SHP77 (cell line): ENCODE data around the gene SLC25A48.
A peak's percentile ranks its signal among the peaks of the same experiment; 100 is the strongest.

Experiments
- DNase-seq, 2 experiments: peaks; one replicate each; lab custom pipeline; 2025; lab: John Stamatoyannopoulos, UW

SLC25A48 gene

DNA sequence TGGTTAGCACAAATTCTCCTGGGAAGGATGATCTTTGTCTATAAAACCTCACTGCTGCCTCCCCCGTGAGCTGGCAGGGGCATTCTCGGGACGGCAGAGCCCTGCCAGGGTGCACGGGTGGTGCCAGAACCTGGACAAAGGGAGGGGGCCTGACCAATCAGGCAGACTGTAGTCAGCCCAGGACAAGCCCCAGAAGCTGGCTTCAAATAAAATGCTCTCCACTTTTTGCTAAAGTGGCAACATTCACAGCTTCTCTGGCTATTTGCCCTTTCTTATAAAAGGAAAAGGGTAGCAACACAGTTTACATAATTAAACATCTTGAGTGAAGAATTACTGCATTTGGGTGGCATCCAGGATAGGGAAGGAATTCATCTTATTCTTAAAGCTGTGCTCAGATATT is 46.8 kb downstream of the SLC25A48 start:
- DNase-seq, result no peak

DNA sequence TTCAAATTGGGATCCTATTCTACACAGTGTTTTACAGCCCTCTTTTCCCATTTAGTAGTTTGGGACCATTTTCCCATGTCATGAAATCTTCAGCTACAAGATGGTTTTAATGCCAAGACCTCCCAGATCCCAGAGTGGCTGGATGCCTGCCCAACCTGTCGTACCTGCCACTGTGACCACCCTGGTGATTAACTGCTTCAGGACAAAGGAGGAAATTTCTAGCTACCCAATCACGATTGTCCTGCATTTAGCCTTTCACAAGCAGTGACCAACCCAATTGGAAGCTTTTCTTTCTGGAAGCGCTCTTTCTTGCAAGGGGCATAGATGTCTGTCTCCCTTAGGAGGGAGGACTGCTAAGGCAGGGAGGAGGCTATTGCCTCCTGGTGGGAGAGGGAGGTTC is 47.4 kb downstream of the SLC25A48 start:
- DNase-seq, result no peak

DNA sequence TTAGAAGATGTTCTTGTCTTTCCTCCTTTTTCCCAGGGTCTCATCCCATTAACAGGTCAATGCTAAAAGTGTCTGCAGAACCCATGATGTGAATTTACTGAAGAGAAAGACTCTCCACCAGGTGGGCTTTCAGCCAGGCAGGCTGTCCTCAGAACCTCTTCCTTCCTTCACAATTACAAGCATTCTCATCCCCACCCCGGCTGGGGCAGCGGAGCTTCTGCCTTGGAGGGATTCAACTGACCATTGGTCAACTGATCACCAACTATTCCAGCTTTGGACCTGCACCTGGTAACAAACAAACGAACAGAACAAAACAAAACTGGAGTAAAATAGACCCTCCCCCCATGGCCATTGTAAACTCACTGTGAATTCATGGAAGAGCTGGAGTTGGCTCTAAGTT is 48.6 kb downstream of the SLC25A48 start:
- DNase-seq, result no peak

DNA sequence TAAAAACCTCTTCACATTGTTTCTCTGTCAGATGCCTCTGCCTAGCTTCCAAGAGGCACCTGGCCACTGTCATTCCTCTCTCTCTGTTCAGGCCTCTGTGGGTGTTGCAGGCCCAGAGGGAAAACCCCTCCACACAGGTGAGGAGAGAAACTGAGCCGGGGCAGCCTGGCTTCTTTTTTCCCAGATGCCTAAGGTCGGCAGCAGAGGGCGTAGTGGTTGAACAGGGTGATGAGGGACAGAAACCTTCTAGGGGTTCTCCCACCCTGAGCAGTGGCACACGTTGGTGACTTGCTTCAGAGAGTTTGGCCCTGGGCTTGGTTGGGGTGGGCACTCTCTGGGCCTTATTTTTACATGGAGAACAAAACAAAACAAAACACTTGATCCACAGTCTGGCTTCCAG is 49.0 kb downstream of the SLC25A48 start:
- DNase-seq, result no peak

DNA sequence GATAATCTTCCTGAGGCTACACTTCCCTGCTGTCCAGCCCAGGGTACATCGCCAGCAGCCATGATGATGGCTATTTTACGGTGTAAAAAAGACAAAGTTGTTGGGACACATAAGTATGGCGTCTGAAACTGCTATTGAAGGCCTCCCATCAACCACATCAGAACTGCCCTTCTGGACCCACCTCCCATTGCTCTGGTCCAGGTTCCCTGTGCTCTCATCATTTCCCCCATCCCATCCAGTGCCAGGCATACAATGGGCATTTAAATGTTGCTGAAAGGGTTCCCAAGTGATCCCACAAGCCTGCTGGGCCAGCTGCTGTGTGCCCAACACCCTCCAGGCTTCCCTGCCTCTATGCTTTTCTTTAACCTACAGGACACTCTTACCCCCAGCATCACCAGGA is 50.6 kb downstream of the SLC25A48 start:
- no peak for DNase-seq

DNA sequence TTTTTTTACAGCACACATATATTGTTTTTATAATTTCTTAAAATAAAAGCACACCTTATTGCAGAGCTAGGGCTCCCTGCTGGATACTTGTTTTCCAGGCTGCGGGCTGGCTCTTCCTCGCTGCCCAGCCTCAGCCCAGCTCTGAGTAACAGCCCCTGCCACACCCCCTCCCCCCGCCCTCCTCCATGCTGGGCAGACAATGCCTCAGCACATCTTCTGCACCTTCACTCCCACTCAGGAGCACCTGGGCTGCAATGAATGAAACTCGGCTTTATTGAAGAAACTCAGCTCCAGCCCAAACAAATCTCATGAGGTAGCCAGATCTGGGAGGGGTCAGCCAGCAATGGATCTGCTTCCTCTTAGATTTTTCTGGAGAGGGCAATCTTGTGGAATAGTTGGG is 51.7 kb downstream of the SLC25A48 start:
- DNase-seq, result no peak

DNA sequence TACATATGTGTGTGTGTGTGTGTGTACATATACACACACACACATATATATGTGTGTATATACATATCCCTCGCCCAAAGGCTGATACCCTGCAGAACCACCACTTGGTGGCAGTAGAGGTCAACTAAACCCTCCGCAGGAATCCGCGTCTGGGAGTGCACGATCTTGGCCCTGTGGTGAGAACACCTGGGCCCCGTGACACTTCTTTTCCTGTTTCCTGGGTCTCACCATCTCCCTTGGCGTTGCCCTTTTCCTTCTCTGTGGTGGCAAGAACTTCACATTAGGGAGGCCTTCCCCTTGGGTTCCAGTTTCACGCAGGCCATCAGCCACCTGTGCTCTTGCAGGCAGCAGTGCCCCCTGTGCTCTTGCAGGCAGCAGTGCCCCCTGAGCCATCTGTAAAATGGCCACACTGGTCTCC is 53.0 kb downstream of the SLC25A48 start:
- DNase-seq, result peak; percentile 60 to 69

DNA sequence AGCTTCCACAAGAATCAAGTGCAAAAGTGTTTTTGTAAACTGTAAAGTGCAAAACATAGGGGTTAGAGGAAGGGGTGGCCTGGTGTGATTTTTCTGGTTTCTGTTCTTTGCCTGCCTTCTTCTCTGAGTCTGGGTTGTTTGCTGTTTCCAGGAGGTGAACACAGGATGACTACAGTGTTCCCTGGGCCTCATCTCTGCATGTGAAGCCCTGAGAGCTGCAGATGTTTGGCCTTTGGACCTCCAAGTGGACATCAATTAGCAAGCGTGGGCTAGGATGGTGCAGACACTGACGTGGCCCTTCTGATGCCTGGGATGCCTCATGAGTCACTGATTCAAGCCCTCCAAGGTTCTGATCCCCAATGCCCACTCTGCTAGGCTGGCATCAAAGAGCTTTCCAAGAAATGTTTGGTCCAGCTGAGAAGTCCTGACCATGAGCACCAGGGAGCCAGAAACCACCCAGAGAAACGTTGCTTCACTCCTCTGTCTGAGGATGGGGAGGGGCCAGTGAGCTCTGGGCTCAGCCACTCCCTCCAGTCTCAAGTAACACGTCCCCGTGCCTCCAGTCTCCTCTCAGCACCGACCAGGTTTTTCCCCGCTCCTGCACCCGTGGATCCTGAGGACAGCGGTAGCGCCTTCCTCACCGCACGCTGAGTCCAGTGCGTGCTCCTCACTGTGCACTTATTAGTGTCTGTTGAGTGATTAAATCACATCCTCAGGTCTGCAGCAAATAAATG is 53.6 kb downstream of the SLC25A48 start:
- no peak for DNase-seq

DNA sequence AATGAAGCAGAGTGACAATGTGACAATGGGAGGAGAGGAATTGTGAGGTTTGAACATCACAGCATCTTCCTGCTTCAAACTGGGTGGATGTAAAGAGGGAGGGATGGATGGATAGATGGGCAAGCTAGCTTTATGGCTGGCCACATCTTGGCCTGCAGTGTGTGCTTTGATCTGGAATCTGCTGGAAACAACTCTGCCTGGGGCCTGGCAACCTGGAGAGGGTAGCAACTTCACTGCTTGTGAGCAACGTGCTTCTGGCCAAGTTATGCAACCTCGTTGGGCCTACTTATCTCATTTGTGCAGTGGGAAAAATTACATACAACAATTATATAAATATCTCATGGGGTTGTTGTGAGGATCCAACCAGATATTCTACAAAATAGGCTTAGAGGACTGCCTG is 55.8 kb downstream of the SLC25A48 start:
- DNase-seq, result no peak

DNA sequence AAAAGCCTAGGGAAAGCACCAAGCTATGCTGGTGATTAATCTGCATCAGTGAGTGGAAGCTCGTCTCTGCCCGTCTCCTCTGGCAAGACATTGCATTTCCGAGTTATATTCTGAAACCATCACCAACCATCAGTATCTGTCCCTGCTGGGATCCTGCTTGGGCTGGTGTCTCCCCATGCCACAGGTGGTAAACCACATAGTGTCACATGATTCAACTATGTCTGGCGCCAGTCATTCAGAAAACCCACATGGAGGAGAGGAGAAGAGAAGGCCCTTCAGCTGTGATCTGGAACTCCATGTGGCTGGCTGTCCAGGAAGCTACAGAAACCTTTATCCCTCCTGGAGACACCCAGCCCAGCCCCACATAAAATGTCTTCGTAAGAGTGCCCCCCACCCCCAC is 56.4 kb downstream of the SLC25A48 start:
- no peak for DNase-seq

DNA sequence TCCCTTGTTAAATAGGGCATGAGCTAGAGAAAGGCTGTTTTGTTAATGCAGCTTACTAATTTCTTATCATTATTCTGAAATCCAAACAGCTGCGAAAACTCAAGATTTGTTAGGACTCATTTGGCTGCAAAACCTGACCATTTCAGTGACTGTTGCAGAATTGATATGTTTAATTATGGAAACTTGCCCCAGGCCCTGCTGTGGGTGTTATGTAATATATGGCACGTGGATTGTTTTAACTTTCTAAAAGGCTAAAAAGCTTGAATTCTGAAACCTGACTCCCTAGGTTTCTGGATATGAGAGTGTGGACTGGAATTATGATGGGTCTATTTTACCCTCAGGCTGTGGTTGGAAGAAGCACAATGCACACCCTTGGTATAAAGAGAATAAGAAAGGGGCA is 56.8 kb downstream of the SLC25A48 start:
- no peak for DNase-seq

DNA sequence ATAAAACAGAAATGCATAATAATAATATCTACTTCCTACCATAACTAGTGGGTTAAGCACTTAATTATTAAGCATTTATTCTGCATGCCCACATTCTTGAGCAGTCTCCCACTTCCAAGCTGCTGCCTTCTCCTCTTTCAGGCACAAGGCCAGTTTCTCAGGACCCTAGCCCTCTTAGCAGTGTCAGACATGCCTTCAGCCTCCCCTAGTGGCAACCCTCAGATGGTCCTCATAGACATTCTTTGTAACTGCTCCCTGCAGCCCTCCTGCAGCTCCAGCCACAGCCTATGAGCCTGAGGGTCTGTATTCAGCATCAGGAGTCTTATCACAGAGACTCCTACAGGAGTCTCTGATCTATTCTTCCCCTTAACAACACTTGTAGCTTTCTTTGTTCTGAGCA is 57.3 kb downstream of the SLC25A48 start:
- no peak for DNase-seq

DNA sequence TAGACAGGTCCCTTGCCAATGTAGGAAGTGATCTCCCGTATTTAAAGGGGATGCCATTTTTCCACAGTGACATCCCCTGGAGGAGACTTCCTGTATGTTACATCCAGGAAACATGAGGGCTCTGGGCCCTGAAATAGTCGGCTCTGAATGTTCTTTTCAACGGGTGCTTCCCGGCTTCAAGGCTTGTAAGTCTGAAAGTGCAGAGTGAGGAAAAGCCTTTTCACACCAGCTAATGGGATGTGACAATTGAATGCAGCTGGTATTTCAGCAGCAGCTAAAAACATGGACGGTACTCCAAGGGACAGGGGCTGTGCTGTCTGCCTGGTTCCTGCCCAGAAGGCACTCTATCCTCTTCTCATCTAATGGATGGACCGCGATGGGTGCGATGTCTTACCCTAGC is 59.8 kb downstream of the SLC25A48 start:
- no peak for DNase-seq

DNA sequence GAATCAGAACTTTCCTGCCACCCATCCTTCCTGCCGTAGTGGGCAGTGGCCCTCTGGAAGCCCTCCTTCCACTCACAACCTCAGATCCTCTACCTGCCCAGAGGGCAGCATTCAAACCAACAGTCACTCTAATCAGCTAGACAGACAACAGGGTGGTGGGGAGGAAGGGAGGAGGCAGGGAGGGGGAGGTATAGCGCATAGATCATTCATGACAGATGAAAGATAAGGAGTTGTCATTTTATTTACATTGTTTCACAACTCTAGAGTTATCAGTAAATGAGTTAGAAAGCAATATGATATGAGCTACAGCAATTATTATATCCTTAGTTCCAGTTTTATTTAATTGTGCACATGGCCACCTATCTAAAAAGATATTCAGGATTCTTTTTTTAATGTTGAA is 60.3 kb downstream of the SLC25A48 start:
- no peak for DNase-seq

DNA sequence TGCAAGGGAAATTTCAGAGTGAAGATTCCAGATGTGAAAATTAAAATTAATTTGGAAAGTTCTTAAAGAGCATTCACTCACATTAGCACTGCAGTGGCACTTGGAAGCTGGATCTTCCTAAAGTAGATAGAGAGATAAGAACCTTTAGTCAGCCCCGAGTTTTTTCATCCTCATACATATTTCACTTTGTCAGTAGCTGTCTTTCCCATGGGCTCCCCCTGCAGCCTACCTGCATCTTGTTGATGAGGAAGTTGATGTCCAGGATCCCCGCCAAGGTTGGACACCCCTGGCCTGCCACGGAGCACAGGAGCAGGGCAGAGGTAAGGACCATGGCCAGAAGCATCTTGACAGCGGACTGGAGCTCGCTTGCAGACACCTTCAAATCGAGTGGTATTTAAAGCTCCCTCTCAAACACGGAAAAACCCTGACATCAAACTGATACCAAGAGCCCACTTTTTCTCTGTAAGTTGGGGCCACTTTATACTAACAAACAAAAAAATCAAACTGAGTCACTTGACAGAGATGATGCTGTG is 61.1 kb downstream of the SLC25A48 start, which contains the start of gene IL9:
IL9 (minus strand) TSS at position 368 of the 533 bp plus-strand sequence; CDS start at position 343, 25 bp downstream.
- no peak for DNase-seq

DNA sequence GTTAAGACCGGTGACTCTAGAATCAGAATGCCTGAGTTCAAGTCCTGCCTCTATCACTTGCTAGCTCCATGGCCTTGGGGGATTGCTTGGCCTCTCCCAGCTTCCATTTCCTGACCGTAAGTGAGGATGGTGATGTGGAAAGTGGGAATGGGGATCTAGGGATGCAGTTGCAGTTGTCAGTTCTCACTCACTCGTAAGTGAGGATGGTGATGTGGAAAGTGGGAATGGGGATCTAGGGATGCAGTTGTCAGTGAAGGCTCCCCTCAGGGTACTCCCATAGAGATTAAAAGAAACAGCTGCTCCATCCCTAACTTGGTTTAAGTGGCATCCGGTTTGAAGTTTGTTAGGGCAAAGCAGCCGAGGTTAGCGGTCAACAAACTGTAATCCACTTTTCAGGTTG is 64.2 kb downstream of the SLC25A48 start:
- DNase-seq, result no peak

DNA sequence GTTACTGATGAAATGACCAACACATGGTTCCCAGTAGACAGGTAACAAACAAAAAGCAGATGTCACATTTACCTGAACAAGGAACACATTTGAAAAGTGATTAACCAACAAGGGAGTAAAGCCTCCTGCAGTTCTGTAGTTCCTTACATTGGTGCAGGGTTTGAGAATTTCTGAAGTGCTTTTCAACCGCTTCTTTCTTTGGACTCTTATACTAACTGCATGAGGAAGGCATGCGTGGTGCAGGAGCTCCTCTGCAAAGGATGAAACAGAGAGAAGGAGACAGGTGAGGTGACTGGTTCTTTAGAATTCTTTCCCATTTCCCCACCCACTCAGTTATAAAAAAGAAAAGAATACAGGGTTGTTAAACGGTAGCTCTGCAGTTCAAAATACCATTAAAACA is 65.8 kb downstream of the SLC25A48 start:
- DNase-seq, result no peak

DNA sequence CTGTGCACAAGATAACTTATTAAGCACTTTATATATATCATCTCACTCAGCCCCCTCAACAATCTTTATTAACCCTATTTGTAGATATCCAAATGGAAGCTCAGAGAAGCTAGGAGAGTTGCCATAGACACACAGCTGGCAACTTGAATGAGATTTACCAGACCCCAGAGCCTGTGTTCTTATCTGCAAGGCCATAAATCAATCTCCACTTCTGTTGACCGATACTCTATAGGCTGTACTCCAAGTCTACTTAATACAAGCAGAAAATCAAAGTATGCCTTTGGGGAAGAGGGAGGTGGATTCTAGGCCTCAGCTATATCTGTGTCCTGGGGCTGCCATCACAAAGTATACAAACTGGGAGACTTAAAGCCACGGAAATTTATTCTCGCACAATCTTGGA is 67.2 kb downstream of the SLC25A48 start:
- DNase-seq, result no peak

DNA sequence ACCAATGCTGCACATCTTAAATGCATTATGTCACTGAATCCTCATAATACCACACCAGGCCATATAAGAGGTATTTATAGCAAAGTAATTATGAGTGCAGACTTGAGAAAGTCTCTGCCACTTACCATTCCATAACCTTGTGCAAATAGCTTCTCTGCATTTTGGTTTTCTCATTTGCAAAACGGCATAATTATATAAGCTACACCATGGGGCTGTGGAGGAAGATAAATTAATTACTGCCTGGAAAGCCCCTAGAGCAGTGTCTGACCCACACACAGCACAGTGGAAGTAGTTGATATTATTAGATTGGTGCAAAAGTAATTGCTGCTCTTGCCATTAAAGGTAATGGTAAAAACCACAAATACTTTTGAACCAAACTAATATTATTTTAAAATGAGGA is 70.7 kb downstream of the SLC25A48 start:
- DNase-seq, result no peak

DNA sequence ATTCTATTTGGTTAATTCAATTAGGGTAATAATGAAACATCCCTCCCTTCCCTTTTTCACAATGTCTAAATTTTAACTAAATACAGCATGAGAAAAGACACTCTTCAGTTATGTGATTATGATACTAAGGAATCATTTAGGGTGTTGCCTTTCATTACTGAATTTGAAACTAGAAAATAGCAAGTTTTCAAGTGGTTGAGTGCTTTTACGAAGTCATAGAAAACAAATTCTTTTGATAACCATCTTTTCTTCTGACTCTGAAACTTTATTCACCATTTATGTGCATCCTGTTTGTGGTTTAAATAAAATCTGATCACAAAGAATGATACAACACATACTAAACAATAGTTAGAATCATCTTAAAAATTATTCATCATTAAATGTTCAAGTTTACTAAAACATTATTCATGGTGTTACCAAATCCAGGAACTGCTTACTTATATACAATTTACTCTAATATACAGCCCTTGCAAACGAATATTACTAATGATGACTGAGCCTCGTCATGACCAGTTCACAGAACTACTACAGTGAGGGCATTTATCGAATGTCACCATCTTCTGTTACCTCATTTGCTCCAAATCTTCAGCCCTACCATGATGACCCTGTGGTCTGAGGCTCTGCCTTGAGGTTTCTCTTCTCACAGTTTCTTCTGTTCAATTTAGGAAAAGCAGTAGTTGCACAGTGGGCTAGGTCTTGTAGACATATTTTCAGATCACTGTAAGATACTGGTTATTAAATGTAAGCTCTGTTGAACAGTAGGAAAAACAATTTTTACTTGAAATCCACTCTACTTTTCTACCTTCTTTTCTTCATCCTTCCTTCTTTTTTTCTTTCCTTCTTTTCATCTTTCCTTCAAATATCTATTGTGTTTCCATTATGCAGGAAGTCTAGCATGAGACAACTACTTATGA is 79.5 kb downstream of the SLC25A48 start:
- no peak for DNase-seq

DNA sequence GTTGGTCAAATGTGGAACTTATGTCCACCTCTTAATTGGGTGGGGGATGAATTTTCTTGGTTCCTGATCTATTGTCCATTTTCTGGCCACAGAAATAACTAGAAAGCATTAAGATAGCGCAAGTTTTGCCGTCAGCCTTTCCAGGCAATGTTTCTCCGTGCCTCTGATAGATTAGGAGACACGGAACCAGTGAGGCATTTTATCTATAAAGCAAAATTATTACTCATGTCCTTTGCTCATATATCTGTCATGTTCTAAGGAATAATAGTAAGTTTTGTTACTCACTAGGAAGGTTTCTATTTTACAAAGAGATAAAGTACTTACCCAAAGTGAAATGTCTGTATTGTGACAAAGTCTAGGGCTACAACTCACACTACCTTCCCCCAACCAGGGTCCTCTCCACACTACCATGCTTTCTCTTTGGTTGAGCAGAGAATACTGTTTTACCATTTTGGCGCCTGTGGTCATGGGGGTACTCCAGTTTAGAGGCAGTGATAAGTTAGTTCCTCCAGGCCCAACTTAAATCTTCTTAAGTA is 81.1 kb downstream of the SLC25A48 start:
- DNase-seq, result no peak

DNA sequence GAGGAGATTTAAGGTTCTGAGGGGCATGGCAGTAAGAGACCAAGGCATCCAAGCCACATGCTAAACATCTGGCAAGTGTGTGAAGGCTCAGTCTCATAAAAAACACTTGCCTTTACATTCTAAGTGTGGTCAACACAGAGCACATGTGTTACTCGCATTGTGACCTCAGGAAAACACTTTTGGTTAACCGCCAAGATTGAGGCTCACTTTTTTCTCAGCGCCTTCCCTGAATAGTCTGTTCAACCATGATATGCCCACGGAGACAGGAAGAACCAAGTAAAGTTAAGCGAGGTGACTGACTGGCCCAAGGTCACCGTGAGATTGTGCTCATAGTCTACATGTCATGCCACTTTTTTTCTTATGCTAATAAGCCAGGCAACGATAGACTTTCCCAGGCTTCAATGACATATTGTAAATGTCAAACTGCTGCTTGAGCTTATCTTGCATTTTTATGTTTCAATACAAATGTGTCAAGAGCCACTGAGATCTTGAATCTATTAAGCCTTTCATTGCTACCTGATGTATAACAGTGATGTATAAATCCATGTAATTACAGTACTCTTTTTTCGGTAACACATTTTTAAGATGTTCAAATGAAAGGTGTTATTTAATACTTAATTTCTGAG is 82.3 kb downstream of the SLC25A48 start:
- DNase-seq, result no peak
